Panc1 (cell line): ENCODE data around the gene MYL9.

Experiments used
- CTCF ChIP-seq: fragments of 450-650 bp; IDR thresholded peaks from 2 replicates; pipeline ENCODE4 v1.5.1; 2017; ENCODE audit warnings: mild to moderate bottlenecking
- POLR2AphosphoS5 ChIP-seq: IDR thresholded peaks from 2 replicates; pipeline ENCODE4 v1.6.1; 2012; ENCODE audit warnings: mild to moderate bottlenecking, low read depth, low read length, moderate library complexity
- SIN3A ChIP-seq: IDR thresholded peaks from 2 replicates; pipeline ENCODE4 v1.6.1; 2012; ENCODE audit warnings: low read depth, mild to moderate bottlenecking, low read length, moderate library complexity, borderline replicate concordance; ENCODE audit not compliant: insufficient read depth
- TCF7L2 ChIP-seq: IDR thresholded peaks from 2 replicates; pipeline ENCODE4 v1.6.1; 2011; ENCODE audit warnings: mild to moderate bottlenecking, low read depth, low read length, inconsistent platforms

DNA sequence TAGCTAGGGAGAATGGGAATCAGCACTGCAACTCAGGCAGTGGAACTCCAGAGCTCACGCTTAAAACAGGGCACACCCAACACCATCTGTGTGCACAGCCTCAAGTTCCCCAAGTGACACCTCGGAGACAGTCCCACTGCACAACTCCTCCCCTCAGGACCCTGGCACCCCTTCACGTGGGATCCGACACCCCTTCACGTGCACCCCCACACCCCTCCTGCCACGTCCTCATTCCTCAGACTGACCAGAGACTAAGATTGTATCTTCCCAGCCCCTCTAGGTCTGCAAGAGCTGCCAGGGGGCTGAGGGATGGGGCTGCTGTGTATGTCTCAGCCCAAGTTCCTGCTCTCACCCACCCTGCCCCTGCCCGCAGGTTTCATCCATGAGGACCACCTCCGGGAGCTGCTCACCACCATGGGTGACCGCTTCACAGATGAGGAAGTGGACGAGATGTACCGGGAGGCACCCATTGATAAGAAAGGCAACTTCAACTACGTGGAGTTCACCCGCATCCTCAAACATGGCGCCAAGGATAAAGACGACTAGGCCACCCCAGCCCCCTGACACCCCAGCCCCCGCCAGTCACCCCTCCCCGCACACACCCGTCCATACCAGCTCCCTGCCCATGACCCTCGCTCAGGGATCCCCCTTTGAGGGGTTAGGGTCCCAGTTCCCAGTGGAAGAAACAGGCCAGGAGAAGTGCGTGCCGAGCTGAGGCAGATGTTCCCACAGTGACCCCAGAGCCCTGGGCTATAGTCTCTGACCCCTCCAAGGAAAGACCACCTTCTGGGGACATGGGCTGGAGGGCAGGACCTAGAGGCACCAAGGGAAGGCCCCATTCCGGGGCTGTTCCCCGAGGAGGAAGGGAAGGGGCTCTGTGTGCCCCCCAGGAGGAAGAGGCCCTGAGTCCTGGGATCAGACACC, 7.6 kb downstream of the MYL9 start:
- TF ChIP-seq CTCF (no peak), POLR2AphosphoS5 (no peak), TCF7L2 (no peak), SIN3A (no peak)
